Stimulated activated CD8-positive, alpha-beta memory T cell treated with anti-CD3 and anti-CD28 coated beads, Interleukin-2, amount 100 ng/mL, for 1 hour (primary cell): ENCODE data around the gene DNAJA3.

Experiments used
- DNase-seq, 2 donors: peaks; one replicate each; pipeline ENCODE4 v3.0.0-alpha.2; 2020; ENCODE audit warnings: low read depth in 2 of 2

The DNAJA3 gene

DNA sequence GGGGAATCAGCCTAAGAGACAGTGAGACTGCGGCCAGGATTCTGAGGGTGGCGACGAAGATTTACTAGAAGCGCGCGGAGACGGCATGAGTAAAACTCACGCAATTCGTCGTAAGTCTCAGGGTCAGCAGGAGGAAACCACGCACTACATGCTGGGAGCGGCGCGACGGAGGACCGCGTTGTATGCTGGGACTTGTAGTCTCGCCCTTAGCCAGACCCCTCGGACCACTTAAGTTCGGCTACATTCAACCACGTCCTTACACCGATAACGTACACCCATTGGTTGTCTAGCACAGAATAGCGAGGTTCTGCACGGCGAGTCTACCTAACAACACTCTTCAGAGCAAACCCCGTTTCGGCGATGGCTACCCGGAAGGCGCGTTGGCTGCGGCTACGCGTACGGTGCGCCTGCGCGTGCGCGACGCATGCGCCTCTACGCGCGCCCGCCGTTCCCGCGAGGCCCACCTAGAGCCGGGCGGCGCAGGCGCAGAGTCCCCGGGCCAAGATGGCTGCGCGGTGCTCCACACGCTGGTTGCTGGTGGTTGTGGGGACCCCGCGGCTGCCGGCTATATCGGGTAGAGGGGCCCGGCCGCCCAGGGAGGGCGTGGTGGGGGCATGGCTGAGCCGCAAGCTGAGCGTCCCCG, at the start of gene DNAJA3:
Gene DNAJA3, plus strand, starts transcription at position 491 of the 643 bp plus-strand sequence. Its CDS starts 14 bp downstream, at position 505.
- DNase-seq: peak; percentile 84 to 90

DNA sequence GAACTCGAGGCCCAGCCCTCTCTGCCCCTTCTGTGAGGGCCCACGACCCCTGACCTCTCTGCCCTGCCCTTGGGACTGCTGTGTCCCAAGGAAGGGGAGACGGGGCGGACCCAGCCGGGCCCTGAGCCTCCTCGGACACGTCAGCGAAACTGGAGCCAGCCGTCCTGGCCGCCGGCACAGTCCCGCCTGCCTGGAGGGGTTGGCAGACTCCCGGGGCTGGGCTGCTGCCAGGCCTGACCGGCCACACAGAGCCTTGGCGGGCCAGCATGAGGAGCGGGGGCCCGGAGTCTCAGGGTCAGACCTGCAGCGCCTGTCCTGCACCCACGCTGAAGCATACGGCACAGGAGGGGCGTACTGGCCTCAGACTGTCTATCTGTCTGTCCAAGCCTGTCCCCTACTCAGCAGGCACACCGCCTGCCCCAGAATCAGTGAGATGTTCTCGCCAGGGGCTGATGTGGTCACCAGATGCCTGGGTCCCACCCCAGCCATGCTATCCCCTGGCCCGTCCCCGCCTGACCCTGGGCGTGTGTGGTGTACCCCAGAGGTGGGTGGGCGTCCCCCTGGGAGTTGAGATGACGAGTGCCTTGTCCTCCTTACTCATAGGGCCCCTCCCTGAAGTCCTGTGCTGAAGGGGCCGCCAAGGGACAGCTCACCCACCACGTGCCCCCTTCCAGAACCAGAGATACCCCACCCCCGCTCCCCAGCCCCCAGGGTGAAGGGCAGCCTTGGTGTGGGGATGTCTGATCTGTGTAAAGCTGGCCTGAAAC, 49.4 kb upstream of the DNAJA3 start:
- no peak for DNase-seq

DNA sequence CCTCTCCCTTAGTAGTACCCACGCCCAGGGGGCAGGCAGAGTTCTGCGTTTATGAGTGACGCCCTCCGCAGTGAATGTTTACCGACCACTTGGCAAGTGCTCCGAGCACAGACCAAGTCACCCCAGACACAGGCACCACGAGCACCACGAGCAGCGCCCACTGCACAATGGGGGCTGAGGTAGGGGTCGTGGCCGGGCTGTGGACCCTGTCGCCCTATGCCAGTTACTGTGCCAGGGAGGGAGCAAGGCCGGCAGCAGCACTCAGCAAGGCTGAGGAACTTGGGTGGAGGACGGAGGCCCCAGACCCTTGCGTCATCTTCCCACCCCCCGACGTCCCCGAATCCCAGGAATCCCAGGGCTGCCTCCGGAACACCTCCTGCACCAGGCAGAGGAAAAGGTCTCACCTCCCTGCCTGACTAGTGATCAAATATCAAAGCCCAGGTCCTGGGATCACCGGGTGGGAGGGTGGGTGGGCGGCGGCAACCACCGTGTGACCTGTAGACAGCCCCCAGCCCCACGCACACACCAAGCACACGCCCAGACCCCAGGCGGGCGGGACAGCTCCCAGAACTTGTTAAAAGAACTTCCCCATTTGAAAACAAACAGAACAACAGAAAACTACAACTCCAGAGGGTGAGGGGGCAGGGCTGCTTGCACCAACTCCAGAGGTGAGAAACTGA, 48.6 kb upstream of the DNAJA3 start:
- no peak for DNase-seq

DNA sequence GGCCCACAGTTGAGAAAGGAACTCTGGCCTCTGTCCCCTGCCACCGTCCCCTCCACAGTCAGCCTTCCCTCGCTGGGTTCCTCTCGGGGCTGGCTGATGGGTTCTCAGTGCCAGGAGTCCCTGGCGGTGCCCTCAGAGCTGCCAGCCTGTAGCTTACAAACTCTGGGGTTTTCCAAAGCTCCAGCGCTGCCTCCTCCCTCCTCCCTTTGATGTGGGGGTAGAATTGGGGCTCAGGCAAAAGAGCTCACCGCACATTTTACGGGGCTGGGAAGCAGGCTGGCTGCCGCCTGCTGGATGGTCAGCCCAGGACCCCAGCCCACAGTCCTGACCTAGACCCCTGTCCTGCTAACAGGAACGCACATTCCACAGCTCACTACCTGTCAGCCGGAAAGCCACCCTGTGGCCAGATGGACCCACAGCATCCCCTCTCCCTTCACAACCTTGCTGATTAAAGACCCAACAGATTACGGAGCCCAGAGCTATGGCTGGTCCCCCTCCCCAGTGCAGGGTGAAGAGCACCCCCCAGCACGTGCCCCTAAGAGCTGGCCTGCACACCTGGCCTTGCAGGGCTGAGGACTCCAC, 48.0 kb upstream of the DNAJA3 start:
- no peak for DNase-seq

DNA sequence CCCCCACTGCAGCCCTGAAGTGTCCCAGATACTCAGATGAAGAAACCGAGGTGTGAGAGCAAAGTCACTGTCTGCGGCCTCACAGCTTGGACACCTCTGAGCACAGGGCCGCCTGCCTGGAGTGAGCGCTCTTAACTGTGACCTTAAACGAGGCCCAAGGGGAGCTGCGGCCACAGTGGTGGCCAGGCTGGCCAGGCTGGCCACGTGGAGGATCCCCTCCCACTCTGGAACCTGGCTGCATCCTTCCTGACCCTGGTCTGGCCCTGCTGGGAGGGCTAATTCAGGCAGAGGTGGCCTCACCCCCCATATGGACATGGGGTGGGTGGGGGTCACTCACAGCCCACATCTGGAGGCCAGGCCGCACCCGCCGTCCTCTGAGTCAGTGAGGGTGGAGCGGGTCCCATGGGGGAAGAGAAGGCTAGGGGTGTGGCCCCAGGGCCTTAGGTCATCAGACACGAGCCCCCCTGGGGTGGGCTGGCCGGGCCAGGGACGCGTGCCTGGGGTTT, 47.5 kb upstream of the DNAJA3 start:
- DNase-seq: no peak

DNA sequence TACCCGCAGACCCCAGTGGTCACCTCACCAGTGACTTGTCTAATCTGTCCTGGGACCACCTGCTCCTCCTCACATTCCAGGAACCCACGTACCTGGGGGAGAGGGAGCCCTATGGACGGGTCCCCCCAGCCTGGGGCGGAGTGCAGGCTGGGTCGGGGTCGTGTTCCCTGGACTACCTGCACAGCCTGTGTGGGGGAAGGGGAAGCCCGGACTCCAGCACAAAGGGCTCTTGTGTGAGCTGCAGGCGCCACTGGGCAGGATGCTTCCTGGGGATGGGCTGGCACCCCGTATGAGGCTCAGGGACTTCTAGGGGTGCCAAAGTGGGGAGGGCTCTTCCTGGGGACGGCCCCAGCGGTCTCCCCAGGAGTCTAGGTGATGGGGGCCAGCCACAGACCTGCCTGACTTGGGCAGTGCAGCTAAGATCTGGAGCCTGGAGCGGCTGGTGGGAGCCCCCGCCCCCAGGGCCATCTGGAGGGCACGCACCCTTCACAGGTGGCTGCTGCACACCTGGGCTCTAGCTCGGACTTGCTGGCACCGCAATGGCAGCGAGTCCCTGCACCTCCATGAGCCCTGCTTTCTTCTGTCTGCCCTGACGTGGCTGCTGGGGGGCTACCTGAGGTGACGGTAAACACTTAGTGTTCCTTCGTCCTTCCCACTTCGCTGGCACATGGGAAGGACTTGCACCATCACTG, 46.5 kb upstream of the DNAJA3 start:
- DNase-seq: no peak

DNA sequence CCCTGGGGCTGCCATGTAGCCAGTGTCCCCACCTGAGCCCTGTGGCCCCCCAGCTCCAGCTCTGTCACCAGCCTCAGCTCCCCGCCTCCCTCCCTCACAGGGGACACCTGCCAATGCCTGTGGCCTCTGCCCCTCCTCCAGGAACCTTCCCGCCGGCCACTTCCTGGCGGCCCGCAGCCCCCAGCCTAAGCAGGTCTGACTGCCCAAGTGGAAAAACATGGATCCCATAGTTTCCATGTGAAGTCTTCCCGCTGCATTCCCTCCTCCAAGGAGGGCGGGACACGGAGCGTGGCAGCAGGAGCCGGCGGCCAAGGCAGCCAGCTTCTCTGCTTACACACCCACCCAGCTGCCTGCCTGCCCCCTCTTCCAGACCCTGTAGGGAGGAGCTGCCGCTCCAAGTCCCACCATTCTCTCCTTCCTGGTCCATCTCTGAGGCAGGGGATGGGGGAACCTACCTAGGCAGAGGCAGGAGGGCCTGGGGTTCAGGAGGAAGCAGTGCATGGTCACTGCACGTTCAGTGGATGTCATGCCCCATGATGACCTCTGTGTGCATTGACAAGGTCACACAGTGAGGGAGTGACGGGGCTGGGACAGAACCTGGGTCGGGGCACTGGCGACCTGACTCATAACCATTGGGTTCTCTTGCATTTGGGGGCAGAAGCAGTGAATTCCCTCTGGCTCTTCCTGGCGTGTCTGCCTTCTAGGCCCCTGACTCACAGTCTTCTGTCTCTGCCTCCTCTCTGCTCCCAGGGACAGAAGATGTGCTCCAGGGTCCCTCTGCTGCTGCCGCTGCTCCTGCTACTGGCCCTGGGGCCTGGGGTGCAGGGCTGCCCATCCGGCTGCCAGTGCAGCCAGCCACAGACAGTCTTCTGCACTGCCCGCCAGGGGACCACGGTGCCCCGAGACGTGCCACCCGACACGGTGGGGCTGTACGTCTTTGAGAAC, 45.3 kb upstream of the DNAJA3 start:
- no peak for DNase-seq

DNA sequence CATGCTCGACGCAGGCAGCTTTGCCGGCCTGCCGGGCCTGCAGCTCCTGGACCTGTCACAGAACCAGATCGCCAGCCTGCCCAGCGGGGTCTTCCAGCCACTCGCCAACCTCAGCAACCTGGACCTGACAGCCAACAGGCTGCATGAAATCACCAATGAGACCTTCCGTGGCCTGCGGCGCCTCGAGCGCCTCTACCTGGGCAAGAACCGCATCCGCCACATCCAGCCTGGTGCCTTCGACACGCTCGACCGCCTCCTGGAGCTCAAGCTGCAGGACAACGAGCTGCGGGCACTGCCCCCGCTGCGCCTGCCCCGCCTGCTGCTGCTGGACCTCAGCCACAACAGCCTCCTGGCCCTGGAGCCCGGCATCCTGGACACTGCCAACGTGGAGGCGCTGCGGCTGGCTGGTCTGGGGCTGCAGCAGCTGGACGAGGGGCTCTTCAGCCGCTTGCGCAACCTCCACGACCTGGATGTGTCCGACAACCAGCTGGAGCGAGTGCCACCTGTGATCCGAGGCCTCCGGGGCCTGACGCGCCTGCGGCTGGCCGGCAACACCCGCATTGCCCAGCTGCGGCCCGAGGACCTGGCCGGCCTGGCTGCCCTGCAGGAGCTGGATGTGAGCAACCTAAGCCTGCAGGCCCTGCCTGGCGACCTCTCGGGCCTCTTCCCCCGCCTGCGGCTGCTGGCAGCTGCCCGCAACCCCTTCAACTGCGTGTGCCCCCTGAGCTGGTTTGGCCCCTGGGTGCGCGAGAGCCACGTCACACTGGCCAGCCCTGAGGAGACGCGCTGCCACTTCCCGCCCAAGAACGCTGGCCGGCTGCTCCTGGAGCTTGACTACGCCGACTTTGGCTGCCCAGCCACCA, 44.4 kb upstream of the DNAJA3 start:
- DNase-seq: no peak

DNA sequence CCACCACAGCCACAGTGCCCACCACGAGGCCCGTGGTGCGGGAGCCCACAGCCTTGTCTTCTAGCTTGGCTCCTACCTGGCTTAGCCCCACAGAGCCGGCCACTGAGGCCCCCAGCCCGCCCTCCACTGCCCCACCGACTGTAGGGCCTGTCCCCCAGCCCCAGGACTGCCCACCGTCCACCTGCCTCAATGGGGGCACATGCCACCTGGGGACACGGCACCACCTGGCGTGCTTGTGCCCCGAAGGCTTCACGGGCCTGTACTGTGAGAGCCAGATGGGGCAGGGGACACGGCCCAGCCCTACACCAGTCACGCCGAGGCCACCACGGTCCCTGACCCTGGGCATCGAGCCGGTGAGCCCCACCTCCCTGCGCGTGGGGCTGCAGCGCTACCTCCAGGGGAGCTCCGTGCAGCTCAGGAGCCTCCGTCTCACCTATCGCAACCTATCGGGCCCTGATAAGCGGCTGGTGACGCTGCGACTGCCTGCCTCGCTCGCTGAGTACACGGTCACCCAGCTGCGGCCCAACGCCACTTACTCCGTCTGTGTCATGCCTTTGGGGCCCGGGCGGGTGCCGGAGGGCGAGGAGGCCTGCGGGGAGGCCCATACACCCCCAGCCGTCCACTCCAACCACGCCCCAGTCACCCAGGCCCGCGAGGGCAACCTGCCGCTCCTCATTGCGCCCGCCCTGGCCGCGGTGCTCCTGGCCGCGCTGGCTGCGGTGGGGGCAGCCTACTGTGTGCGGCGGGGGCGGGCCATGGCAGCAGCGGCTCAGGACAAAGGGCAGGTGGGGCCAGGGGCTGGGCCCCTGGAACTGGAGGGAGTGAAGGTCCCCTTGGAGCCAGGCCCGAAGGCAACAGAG, 43.5 kb upstream of the DNAJA3 start:
- no peak for DNase-seq

DNA sequence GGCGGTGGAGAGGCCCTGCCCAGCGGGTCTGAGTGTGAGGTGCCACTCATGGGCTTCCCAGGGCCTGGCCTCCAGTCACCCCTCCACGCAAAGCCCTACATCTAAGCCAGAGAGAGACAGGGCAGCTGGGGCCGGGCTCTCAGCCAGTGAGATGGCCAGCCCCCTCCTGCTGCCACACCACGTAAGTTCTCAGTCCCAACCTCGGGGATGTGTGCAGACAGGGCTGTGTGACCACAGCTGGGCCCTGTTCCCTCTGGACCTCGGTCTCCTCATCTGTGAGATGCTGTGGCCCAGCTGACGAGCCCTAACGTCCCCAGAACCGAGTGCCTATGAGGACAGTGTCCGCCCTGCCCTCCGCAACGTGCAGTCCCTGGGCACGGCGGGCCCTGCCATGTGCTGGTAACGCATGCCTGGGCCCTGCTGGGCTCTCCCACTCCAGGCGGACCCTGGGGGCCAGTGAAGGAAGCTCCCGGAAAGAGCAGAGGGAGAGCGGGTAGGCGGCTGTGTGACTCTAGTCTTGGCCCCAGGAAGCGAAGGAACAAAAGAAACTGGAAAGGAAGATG, 42.8 kb upstream of the DNAJA3 start:
- no peak for DNase-seq

DNA sequence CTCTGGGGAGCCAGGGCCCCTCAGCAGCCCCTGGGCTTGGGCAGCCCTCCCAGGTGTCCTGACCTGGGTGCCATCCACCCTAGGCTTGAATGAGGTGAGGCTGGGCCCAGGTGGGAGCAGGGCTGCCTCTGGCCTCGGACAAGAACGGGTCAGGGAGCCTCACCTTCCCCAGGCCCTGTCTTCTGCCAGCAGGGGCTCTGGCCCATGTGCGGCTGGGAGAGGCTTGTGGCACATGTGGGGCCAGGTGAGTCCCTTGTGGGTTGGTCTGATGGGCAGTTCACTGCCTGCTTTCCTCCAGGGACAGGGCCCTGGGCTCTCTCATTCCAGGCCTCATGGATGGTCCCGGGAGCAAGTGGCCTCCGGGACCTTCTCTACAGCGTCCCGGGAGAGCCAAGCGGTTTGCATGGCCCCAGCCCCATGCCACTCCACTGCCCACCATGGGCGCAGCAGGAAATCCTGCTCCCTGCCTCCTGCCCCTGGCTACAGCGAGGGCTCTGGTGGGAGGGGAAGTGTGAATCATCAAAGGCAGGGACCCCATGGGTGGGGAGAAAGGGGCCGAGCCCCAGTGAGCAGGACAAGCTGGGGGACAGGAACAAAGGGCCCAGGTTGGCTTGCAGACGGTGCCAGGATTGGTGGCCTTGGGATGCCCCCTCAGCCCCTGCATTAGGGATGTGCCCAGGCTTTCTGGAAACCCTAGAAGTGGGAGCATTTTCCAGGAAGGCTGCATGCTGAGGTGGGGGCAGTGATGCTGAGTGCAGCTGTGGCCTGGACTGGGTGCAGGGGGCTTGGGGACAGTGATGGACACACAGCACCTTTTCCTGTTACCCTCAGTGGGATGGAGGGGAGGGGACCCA, 41.9 kb upstream of the DNAJA3 start:
- no peak for DNase-seq

DNA sequence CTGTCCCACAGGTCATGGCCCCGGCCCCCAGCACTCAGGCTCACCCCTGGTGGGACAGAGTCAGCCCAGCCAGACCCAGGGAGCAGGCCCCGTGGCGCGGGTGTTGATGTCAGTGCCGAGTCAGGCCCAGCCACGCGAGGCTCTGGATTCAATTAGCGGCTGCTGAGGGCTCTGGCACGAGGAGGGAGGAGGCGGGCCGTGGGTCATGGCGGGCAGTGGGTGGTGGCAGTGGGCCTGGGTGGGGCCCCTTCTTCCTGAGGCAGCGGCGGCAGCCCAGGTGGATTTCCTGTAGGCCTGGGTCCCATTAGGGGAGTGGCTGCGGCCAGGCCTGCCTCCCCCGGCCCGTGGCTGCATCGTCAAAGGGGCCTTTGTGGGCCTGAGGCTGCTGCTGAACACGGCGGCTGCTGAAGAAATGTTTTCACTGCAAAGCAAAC, 41.1 kb upstream of the DNAJA3 start:
- DNase-seq: no peak

DNA sequence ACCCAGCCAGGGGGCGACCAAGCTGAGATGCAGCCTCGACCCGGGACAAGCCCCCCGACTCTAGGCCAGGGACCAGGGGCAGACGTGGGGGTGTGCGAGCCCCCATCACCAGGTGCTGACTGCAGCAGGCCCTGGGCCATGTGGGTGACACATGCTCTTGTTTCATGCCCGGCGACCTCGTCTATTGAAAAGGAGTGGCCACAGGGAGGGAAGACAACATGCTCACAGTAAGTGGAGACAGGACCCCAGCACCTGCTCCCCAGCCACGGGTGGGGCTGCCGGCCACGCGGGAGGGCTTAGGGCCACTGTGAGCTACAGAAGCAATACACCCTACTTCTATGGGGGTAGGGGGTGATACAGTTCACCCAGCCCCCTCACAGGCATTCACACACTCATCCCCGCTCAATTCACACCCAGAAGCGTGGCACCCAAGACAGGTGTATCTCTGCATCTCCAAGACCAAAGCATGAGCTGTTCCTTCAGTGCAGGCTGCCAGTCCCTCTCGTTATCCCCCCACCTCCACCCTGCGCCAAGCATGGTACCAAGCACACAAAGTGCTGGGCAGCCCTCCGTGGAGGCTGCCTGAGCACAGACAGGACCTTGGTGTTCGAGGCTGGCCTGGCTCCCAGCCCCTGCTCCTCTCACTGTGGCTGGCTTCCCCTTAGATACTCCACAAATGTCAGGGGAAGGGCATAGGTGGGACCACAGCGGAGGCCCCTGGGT, 40.4 kb upstream of the DNAJA3 start:
- DNase-seq: no peak

DNA sequence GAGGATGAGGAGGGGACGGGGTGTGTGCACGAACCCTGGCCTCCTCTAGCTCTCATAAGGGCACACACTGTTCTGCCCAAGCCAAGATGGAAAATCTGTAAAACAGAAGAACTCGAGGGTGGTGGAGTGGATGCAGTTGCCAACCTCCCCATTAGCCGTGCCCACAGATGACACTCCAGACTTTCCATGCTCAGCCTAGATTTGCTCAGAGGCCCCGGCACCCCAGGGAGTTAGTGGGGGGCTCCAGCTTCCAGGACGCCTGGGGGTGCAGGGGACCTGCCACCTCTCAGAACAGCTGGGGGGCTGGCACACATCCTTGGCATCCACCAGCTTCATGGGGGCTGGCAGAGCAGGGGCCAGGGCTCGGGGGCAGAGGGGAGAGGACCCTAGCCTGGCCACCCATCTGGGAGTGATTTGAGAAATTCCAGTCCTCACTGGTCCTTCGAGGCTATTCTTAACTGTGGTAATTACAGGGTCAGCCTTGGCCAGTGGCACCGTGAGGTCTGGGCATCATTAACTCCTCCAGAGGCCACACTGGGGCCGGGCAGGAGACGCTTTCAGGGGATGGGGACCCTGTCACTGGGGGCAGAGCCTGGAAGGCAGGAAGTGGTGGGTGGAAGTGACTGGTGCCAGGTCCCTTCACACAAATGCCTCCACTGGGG, 39.7 kb upstream of the DNAJA3 start:
- DNase-seq: no peak

DNA sequence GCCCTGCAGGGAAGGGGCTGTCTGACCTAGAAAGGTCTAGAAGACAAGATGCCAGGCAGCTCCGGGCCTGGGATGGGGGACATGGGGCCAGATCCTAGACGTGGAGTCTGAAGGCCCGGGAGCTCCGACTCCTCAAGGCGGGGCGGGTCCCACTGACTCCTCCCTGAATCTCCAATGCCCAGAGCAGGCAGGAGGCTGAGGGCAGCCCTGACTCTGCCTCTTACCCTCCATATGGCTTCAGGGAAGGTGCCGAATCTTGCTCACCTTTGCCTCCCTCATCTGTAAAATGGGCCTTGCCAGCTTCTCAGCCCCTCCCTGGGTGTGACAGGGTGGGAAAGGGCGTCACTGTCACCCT, 39.2 kb upstream of the DNAJA3 start:
- DNase-seq: no peak

DNA sequence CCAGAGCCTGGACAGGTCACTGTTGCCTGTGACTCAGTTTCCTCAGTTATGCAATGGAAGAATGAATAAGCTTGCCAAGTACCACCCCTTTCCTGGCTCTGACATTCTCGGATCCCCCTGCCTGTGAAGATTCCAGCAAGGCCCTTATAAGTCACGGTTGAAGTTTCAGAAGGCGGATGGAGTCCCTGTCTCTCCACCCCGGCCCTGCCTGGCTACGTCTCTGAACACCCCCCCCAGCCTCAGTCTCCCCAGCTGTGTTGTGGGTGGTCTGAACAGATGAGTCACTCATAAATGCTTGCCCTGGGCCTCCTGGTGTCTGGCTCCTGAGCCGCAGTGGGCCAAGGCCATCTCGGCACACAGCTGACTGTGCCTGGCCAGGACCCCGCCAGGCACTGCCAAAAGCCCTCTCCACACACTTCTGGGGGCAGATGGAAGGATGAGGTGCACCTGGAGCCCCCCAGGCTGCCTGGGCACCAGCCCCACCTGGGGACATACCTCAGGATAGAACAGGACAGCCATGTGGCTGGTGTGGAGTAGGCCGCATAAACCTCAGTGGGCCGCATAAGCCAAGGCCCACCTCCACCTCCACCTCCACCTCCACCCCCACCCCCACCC, 38.6 kb upstream of the DNAJA3 start:
- DNase-seq: no peak
